OCI-LY7 (cell line): ENCODE results near the gene GOLGA8F. TPM values are rescaled to one million over a fixed set of nuclear protein-coding genes. Genes with fewer than 3 reads are reported as not detected.
"Not testable (repeated sequence)": the region's sequence is repeated elsewhere in the genome, so short reads cannot be mapped to it uniquely, and the experiment has no call there.

ENCODE experiments used
- Bru-seq: library from RNA; stranded (reverse); fragments of 400-500 nt; gene quantifications from one replicate; lab custom pipeline; 2021; lab: Mats Ljungman, UMichigan
- BruChase-seq, 2 experiments: library from RNA; stranded (reverse); fragments of 400-500 nt; gene quantifications; one replicate each; lab custom pipeline; 2021; lab: Mats Ljungman, UMichigan
- BruUV-seq: library from RNA; stranded (reverse); fragments of 400-500 nt; replicated peaks from 2 replicates; lab custom pipeline; 2021; lab: Mats Ljungman, UMichigan
- CTCF ChIA-PET: fragments of 300-600 bp; sonication (Branson Sonifier 250); formaldehyde crosslinking; loops from one replicate; lab custom pipeline; 2022; ENCODE audit warnings: antibody characterized with exemption; ENCODE audit not compliant: unreplicated experiment; lab: Charles Lee
- POLR2A ChIA-PET: fragments of 300-600 bp; sonication (Branson Sonifier 250); formaldehyde crosslinking; loops from one replicate; lab custom pipeline; 2022; ENCODE audit warnings: antibody characterized with exemption; lab: Charles Lee
- DNase-seq: peaks from one replicate; pipeline ENCODE4 v3.0.0-alpha.2; 2015; ENCODE audit warnings: low spot score
- H2AFZ ChIP-seq: fragments of 200-600 bp; sonication (generic), shearing (Covaris generic); 2 replicates; pipeline ENCODE4 v1.6.1; 2014; ENCODE audit warnings: mild to moderate bottlenecking, antibody characterized with exemption, low read length, moderate library complexity
- H3K27ac ChIP-seq: fragments of 200-600 bp; sonication (generic); 2 replicates; pipeline ENCODE4 v1.5.1; 2014; ENCODE audit warnings: mixed run types, low read depth, mild to moderate bottlenecking, moderate library complexity, low read length, inconsistent platforms; ENCODE audit not compliant: poor library complexity, severe bottlenecking
- H3K36me3 ChIP-seq: fragments of 200-600 bp; sonication (generic); 2 replicates; pipeline ENCODE4 v1.6.1; 2014; ENCODE audit warnings: mild to moderate bottlenecking, antibody characterized with exemption, low read length, moderate library complexity, mixed read lengths; ENCODE audit not compliant: insufficient read depth
- H3K4me1 ChIP-seq: fragments of 200-600 bp; sonication (generic); 2 replicates; pipeline ENCODE4 v1.5.1; 2014; ENCODE audit warnings: mild to moderate bottlenecking, low read length; ENCODE audit not compliant: insufficient read depth, poor library complexity, severe bottlenecking
- H3K4me2 ChIP-seq: fragments of 200-600 bp; sonication (generic); 2 replicates; pipeline ENCODE4 v1.6.1; 2014; ENCODE audit warnings: mild to moderate bottlenecking, low read length
- H3K4me3 ChIP-seq: fragments of 200-600 bp; sonication (generic); 2 replicates; pipeline ENCODE4 v1.5.1; 2014; ENCODE audit warnings: mild to moderate bottlenecking, low read depth, low read length; ENCODE audit not compliant: poor library complexity, severe bottlenecking
- H3K79me2 ChIP-seq: fragments of 200-600 bp; sonication (generic); 2 replicates; pipeline ENCODE4 v1.6.1; 2016; ENCODE audit warnings: low read depth, mild to moderate bottlenecking, low read length, moderate library complexity, mixed read lengths; ENCODE audit not compliant: insufficient read depth
- H3K9me2 ChIP-seq: fragments of 200-600 bp; sonication (generic); 2 replicates; pipeline ENCODE4 v1.6.1; 2016; ENCODE audit warnings: mild to moderate bottlenecking, low read length, mixed read lengths; ENCODE audit not compliant: insufficient read depth
- H3K9me3 ChIP-seq: fragments of 200-600 bp; sonication (generic); 2 replicates; pipeline ENCODE4 v1.6.1; 2014; ENCODE audit warnings: mild to moderate bottlenecking, mixed run types, low read length, mixed read lengths
- H4K20me1 ChIP-seq: fragments of 200-600 bp; sonication (generic); 2 replicates; pipeline ENCODE4 v1.6.1; 2014; ENCODE audit warnings: mild to moderate bottlenecking, antibody characterized with exemption, low read length, moderate library complexity, mixed read lengths; ENCODE audit not compliant: insufficient read depth
- intact Hi-C: fragments of 100-400 bp; cut with micrococcal nuclease; formaldehyde crosslinking; loops from one replicate; pipeline ENCODE4 v1.10.0; 2022; ENCODE audit not compliant: unreplicated experiment
- long read RNA-seq: library from polyadenylated mRNA; stranded (forward); transcript quantifications from one replicate; pipeline ENCODE4 v2.0.0, GENCODE V29; 2022
- total RNA-seq, 2 experiments: library from RNA; depleted of rRNA in 1 of 2; stranded (reverse); fragments of >200 nt in 1 of 2; shearing (Covaris generic) in 1 of 2; gene quantifications; 2 replicates each; pipeline ENCODE4 v1.2.3, GENCODE V29; 2014 to 2022

GOLGA8F gene
- total RNA-seq (2014; rRNA removed; shearing (Covaris generic)) (not detected in 2 replicates), total RNA-seq (2022) (not detected in 2 replicates), Bru-seq, nascent RNA (not detected), BruChase-seq, experiment 1, labeled RNA remaining after a 6-hour chase (not detected), BruChase-seq, experiment 2, labeled RNA remaining after a 2-hour chase (not detected)
- long read RNA-seq, result 0 reads

DNA sequence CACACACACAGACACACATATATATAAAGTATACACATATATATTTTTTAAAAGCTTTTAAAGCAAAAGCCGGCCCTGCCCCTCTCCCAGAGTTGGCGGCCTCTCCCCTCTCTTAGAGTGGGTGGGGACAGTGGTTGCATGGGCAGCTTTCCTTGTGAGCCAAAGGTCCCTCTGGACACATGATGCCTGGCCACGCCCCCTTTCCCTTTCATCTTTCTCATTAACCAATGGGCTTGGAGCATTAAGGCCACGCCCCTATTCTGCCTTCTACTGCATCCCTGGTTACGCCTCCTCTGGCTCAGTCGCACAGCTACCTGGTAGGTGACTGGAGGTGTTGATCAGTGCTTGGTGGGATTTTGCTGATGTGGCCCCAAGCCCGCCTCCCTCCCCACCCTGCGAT is at the start of gene GOLGA8F:
GOLGA8F (plus strand) TSS at position 301 of the 400 bp plus-strand sequence; CDS start at position 399, 98 bp downstream.
- H3K4me2 ChIP-seq, H3K9me2 ChIP-seq, DNase-seq, H3K79me2 ChIP-seq, H3K36me3 ChIP-seq, H3K4me1 ChIP-seq, H2AFZ ChIP-seq, H4K20me1 ChIP-seq, H3K9me3 ChIP-seq, H3K27ac ChIP-seq, intact Hi-C loops, BruUV-seq, H3K4me3 ChIP-seq, CTCF ChIA-PET, POLR2A ChIA-PET: not testable (repeated sequence)

DNA sequence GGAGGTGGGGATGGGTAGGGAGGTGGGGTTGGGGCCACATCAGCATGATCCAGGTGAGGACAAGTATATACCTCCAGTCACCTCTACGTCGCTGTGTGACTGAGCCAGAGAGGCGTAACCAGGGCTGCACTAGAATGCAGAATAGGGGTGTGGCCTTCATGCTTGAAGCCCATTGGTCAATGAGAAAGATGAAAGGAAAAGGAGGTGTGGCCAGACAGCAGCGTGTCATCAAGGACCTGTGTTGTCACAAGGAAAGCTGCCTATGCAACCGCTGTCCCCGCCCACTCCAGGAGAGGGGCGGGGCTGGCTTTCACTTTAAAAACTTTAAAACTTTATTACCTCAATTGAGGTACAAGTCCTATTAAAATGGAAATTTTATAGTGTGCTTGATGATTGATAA is 20.5 kb upstream of the GOLGA8F start, which contains the start of gene GOLGA6L24:
GOLGA6L24 (minus strand) TSS at position 101 of the 400 bp plus-strand sequence; CDS start at position 40, 61 bp downstream.
- H3K9me2 ChIP-seq, H2AFZ ChIP-seq, H4K20me1 ChIP-seq, H3K9me3 ChIP-seq, BruUV-seq, DNase-seq, H3K4me2 ChIP-seq, H3K4me1 ChIP-seq, CTCF ChIA-PET, intact Hi-C loops, H3K79me2 ChIP-seq, H3K4me3 ChIP-seq, POLR2A ChIA-PET, H3K27ac ChIP-seq, H3K36me3 ChIP-seq: not testable (repeated sequence)

DNA sequence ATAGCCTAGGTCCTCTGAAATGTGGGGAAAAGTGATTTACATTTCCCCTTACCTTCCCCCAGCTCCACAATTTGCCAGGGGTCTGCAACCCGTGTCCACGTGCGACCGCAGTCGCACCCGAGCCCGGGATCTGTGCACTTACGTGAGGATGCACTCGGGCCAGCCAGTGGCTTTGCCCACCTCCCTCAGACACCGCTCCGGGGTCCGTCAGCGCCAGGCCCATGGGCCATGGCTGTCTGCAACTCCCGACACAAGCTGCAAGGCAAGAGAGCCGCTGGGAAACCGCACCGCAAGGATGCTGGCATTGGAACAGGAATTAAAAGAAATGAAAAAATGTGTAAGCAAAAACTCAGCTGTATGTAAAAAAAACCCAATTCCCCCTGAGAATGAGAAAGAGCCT is 13.0 kb upstream of the GOLGA8F start:
- H3K4me3 ChIP-seq, POLR2A ChIA-PET, H2AFZ ChIP-seq, H3K79me2 ChIP-seq, H3K27ac ChIP-seq, DNase-seq, H4K20me1 ChIP-seq, H3K9me3 ChIP-seq, intact Hi-C loops, CTCF ChIA-PET, H3K4me2 ChIP-seq, H3K36me3 ChIP-seq, H3K4me1 ChIP-seq, BruUV-seq, H3K9me2 ChIP-seq: not testable (repeated sequence)

- POLR2A ChIA-PET, H3K4me1 ChIP-seq, H4K20me1 ChIP-seq, H3K4me3 ChIP-seq, H3K27ac ChIP-seq, CTCF ChIA-PET, intact Hi-C loops, H3K79me2 ChIP-seq, DNase-seq, BruUV-seq, H2AFZ ChIP-seq, H3K9me2 ChIP-seq, H3K4me2 ChIP-seq, H3K9me3 ChIP-seq, H3K36me3 ChIP-seq: not testable (repeated sequence)
These were observed 1.6 kb downstream of the GOLGA8F start for GRCh38 chr15:28380053-28380452.

DNA sequence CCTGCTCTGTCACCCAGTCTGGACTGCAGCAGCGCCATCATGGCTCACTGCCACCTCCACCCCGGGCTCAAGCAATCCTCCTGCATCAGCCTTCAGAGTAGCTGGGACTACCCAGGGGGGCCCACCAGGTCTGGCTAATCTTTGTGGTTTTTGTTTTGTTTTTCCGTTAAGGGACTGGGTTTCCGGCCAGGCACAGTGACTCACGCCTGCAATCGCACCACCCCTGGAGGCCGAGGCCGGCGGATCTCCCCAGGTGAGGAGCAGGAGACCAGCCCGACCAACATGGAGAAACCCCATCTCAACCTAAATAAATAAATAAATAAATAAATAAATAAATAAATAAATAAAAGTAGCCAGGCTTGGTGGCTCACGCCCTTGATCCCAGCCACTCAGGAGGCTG is 17.6 kb downstream of the GOLGA8F start:
- CTCF ChIA-PET, H3K4me1 ChIP-seq, H3K79me2 ChIP-seq, H3K4me3 ChIP-seq, H2AFZ ChIP-seq, intact Hi-C loops, H3K9me2 ChIP-seq, H3K27ac ChIP-seq, DNase-seq, H3K9me3 ChIP-seq, BruUV-seq, H3K4me2 ChIP-seq, POLR2A ChIA-PET, H4K20me1 ChIP-seq, H3K36me3 ChIP-seq: not testable (repeated sequence)

DNA sequence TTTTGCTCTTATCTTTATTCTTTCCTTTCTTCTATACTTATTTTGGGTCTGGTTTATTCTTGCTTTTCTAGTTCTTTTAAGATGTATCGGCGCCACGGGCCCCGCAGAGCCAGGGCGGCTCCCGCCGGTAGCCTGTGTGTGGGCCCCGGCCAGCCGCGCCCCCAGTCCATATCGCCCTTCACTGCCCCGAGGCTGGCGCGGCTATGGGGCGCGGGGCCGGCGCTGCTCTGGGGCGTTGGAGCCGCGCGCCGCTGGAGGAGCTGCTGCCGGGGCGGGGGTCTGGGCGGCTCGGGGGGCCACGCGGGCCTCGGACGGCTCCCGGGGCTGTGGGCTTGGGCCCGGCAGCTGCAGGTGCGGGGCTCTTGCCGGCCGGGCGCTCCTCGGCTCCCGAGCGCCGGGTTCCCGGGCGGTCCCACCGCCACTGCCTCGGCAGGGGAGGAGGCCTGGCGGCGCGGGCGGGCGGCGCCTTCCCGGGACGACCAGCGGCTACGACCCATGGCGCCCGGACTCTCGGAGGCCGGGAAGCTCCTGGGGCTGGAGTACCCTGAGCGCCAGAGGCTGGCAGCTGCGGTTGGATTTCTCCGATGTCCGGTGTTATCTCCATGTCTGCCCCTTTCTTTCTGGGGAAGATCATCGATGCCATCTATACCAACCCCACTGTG is 24.4 kb downstream of the GOLGA8F start:
- H3K9me3 ChIP-seq, H4K20me1 ChIP-seq, H3K9me2 ChIP-seq, POLR2A ChIA-PET, CTCF ChIA-PET, DNase-seq, H3K4me2 ChIP-seq, H3K36me3 ChIP-seq, H3K4me3 ChIP-seq, H3K27ac ChIP-seq, BruUV-seq, H2AFZ ChIP-seq, intact Hi-C loops, H3K79me2 ChIP-seq, H3K4me1 ChIP-seq: not testable (repeated sequence)
